HG03457 (cell line): ENCODE data around the gene MANEAL.

Experiments used
- ATAC-seq: cut with Tn5 transposase; IDR thresholded peaks from one replicate; pipeline ENCODE4 v1.9.1; 2021; ENCODE audit warnings: moderate number of reproducible peaks; ENCODE audit not compliant: unreplicated experiment

MANEAL gene

DNA sequence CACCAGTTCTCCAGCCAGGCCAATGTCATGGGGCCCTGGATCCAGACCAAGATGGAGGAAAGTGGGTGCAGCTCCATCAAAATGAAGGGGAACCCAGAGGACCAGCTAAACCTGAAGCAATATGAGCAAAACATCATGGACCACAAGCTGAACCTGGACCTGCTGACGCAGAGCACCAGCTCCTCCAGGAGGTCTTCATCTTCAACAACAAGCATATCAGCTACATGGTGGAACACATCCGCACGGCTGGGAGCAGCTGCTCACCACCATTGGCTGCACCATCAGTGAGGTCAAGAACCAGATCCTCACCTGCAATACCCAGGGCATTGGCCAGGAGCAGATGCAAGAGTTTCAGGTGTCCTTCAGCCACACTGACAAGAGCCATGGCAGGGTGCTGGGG lies 15.0 kb upstream of the MANEAL start:
- no peak for ATAC-seq

DNA sequence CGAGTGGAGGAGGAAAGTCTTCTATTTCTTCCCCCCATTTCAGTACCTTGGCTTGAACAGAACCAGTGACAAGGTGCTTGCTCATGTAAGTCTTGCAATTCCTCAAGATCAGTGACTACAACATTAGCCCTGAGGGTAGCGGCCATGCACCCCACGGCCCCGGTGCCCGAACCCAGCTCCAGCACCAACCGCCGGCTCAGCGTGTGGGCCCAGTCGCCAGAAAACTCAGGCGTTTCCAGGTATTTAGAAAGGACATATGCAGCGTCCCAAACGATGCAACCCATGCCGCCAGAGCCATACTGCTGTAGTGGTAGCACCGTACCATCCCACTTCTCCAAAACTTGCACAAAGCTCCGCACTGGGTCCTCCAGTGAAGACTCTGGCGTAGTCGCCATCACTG lies 11.2 kb upstream of the MANEAL start:
- ATAC-seq = no peak

DNA sequence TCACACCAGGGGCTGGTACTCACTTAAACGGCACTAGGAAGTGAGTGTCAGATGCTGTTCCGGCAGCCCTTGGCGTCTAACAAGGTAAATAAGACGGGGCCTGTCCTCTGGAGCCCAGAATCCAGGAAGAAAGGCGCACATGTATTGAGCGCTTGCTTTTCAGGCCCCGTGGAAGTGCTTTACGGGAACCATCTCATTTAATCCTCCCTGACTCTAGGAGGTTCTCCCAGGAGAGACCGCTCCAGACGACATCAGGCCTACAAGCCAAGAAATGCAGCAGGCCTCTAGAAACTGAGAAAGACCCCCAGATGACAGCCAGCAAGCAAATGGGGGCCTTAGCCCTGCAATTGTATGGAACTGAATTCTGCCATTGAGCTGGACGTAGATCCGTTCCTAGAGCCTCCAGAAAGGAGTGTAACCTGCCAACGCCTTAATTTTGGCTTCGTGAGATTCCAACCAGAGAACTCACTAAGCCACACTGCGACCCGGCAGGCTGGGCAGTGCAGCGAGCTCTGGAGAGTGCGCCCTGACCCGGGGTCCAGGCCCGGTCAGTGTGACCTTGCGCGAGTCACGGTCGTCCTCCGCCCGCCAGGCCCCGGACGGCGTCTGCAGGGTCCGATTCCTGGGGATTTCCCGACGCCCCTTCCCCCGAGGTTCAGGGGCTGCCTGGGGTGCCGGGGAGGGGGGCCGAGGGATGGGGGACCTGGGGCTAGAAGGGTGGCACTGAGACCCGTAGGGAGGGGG lies 532 bp upstream of the MANEAL start:
- no peak for ATAC-seq

DNA sequence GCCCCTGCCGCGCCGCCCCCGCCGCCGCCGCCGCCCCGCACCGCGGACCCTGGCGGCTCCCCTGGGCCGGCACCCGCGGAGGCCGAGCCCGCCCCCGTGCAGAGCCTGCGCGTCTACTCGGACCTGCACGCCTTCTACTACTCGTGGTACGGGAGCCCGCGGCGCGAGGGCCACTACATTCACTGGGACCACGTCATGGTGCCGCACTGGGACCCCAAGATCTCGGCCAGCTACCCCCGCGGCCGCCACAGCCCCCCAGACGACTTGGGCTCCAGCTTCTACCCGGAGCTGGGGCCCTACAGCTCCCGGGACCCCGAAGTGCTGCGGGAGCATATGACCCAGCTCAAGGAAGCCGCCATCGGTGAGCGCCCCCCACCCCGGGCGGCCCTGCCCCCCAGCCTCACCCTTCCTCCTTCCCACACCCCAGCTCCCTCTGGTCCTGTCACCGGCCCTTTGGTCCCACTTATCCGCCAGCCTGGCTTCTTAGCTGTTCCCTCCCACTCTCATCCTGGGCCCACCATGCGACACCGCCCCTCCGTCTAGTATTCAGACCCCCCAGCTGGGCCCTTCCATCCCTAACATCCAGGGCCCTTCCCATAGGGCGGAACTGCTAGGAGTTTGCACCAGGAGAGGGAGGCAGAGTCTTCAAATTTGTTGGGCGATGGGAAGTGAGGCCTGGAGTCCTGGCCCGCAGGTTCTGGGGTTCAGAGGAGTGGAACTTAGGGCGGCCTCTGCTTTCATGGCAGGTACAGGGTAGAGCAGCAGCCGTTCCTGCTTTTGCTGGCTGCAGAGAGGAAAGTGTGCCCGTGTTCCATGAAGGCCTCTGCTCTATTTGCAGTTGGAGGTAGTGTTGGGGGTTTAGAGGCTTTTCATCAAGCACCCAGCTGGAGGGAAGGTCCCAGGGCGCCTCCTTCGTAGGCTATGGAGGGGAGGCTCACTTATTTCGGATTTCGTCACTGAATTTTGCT lies 1.0 kb downstream of the MANEAL start:
- ATAC-seq = no peak

DNA sequence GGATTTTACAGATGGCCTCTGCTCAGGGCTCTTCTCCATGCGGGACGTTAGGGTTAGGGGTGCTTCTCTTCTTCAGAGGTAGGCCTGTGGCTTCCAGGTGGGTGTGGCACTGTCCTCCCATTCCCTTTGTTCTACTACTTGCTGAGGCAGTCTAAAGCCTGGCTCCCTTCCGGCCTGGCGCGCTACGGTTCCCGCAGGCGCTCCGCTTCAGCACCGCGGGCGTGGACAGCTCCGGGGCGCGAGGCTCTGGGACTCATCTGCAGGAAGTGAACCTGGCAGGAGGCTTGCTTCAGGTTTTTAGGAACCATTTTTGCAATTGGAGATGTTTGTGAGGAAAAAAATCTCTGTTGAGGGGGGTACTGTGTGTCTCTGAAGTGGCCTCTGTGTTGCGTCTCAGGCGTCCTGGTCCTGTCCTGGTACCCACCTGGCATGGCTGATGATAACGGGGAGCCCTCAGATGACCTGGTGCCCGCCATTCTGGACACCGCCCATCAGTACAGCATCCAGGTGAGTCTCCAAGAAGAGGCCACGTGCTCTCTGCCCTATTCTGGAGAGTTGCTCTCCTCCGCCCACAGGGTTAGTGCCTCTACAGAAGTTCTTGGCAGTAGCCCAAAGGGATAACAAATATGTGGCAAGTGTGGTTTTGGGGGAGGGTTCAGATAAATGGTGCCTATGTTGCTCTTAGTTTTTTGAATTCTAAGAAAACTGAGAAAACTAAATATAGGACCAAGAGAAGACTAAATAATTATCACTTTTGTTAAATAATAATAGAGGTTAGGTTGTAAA lies 1.9 kb downstream of the MANEAL start:
- no peak for ATAC-seq

DNA sequence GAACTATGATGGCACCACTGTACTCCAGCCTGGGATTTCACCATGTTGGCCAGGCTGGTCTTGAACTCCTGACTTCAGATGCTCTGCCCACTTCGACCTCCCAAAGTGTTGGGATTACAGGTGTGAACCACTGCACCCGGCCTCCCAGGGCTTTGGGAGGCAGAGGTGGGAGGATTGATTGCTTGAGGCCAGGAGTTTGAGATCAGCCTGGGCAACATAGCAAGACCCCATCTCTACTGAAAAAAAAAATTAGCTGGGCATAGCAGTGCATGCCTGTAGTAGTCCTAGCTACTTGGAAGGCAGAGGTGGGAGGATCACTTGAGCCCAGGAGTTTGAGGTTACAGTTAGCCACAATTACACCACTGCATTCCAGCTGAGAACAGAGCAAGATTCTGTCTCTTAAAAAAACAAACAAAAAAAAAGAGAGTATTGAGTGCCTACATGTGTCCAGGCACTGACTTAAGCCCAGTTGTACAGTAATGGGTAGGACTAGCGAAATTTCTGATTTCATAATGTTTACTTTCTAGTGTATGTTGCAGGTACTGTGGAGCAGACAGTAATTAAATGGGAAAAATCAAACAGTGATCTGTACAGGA lies 4.2 kb downstream of the MANEAL start:
- ATAC-seq = no peak

DNA sequence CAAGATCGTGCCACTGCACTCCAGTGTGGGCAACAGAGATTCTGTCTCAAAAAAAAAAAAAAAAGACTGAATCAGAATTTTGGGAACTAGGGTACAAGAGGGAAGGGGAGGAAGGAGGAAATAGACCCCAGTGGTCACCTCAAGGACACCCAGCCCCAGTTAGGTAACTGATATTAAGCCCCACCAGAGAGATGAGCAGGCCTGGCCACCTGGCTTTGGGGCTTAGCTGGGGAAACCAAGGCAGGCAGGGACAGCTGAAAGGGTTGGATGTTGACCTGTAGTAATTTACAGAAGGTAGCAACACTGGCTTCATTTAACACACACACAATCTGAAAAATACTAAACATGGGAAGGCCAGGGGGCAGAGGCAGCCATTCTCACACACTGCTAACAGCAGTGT lies 8.8 kb downstream of the MANEAL start:
- ATAC-seq = no peak

DNA sequence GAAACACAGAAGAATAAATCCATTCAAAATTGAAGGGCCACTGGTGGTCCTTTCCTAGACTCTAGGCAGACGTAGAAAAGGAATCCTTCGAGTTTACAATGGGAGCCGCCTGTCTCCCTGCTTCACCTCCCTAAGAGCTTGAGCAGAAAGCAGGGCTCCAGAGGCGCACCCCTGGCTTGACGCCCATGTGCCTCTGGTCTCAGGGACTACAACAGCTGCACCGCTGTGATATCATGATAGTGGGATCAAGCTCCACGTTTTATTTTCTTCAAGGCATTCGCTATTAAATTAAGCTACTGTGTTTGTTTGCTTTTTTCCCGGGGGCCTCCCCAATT lies 13.5 kb downstream of the MANEAL start:
- ATAC-seq = no peak

DNA sequence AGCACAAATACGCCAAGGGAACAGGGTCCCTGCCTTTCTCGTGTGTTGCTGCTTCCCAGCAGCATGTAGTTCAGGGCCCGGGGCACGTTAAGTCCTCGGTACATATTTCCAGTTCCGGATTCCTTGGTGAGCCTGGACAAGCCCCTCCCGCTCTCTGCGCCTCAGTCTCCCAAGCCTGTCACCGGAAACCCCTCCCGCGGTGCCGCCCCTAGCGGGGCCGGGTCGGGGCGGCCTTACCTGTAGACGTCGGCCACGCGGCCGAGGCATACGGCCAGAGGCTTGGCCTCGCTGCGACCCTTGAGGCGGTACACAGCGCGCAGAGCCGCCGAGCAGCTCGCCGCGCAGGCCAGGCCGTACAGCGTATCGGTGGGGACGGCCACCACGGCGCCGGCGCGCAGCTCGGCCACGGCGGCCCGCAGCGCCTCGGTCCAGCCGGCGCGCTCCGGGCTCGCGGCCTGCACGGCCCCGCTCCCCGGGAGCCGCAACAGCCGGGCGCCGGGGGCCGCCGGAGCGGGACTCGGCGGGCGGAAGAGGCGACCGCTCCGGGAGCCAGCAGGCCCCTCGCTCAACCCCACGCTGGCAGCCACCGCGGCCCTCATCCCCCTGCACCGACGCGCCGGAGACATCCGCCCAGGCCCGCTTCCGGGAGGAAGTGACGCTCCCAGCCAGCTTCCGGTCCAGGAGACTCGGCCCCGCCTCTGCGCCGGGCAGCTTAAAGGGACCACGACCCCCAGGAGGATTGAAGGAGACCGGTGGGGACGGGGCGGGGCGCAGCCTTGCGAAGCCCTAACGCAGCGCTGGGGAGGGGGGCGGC lies 14.1 kb downstream of the MANEAL start, which contains the start of the genes C1orf122 and YRDC:
C1orf122 (plus strand) TSS at position 236 of the 814 bp plus-strand sequence. CDS start 615 bp downstream, outside the sequence.
YRDC (minus strand) TSS at position 654 of the 814 bp plus-strand sequence; CDS start at position 626, 28 bp downstream.
- ATAC-seq = peak; percentile 69

DNA sequence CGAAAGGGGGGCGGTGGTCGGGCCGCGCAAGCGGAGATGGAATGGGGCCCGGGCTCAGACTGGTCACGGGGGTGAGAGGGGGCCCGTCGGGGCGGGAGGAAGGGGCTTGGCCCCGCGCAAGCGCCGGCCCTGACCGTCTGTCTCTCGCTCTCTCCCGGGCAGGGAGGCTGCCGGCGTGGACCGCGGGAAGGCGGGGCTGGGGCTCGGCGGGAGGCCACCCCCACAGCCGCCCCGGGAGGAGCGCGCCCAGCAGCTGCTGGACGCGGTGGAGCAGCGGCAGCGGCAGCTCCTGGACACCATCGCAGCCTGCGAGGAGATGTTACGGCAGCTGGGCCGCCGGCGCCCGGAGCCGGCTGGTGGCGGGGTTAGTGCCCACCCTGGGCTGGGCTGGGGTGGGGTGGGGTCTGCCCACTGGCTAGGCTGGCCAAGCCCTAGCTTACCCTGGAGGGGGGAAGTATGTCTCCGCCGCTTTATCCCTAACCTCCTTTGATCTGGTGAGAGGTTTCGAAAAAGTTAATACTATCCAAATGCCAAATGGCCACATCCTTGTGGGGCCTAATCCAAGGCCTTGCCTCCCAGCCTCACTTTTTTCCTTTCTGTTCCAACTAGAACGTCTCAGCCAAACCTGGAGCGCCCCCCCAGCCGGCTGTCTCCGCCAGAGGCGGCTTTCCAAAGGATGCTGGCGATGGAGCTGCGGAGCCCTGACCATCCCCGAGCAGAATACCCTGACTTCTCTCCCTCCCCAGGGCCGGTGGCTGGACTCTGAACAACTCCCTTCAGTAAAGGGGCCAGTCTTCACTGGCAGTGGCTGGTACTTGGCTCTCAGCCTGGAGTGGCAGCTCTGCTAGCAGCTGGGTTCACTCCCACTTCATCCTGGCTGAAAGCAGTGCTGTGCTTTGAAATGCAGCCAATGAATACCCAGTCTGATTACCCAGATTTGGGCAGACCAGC lies 15.0 kb downstream of the MANEAL start:
- peak; percentile 27 for ATAC-seq

DNA sequence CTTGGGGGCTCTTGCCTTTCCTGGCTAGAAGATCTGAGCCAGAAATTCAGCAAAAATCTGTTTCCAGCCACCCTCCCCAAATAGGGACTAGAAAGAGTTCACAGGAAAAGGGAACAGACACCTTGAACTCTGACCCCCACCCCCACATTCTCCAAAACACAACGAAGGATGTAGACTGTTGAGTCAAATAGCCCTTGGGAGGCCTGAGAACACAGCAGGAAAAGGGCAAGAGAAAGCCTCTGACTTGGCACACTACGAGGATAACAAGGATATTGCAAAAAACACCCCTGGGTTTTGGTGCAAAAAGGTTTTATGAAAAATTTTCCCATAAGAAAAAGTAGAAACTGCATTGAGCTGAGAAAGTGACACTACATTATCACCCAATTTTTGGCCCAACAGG lies 16.3 kb downstream of the MANEAL start:
- ATAC-seq = no peak

DNA sequence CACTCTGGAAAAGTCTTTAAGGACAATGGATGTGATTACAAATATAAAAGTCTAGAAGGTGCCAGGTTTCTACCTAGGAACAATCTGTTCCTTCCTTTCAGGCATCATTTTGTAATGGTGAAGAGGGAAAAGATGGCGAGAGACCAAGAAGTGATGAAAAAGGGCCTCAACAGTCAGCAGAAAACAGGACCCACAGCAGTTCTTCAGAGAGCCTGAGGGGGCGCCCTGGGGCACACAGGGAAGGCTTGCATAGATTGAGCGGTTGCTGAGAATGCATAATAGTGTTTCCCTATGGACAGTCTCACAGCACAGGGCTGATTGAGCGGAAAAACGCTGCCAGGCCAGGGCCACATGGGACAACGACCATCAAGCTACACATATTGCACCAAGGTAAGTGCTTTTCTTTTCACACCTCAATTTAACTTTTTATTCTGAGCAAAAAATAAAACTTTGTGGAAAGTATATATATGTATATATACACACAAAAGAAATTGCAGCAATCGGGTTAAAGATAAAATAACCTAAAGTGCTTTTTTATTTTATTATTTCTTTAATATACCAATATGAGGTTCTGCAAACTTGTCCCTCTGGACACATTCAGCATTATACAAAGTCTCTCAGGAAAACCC lies 17.5 kb downstream of the MANEAL start:
- no peak for ATAC-seq

DNA sequence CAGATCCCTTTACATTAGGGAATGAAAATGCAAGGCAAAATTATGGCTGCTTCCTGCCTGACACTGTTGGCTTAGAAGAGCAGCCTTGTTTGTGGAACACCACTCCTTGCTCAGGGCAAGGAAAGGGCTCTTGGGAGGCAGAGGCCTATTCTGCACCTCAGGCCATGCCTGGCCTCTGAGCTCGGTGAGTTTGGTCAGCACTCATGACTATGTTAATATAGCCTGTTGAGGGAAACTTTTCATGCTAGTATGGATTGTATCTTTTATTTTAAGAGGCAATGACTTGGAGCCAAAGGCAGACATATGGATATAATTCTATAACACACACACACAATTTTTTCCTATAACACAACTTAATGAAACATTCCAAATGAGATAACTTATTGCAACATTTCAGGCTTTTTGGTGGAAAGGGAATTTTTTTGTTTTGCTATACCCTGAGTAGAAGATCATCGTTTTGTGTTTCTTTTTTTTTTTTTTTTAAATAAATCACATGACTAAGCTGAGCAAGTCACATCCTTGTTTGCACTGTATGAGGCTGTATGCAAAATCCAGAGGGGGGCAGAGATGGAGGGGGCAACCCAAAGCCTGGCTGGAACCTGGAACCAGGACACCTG lies 20.0 kb downstream of the MANEAL start:
- no peak for ATAC-seq

DNA sequence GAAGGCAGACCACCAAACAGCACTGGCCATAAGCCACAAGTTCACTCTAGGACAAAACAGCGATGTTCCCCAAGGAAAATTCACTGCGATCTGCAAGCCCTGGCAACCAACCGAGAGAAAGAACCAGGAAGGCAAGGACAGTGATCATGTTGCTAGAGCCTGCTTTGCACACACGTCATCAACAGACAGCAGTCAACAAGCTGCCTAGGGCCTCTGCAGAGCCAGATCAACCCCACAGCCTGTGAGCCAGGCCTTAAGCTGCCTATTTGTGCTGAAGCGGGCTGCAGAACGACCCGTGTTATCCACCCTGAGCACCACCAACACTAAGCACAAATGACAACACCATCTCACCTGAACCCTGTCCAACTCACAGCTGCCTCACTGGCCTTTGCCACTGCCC lies 20.6 kb downstream of the MANEAL start:
- ATAC-seq = no peak

DNA sequence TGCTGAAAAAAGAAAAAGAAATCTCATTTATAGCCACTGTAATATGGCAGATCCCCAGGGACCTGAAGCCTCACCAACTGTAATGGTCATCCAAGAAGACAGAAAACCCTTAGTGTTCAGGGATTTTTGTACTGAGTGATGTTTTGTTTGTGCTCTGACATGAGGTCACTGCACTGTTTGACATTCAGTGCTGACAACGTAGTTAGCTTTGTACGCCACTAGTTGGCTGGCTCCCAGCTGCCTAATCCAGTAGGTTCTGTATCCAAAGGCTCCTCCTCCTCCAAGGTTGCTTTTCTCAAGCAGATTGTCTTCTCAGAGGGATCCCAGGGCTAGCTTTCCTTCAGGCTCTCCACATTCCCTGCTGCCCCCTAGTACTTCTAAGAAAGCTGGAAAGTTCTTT lies 23.8 kb downstream of the MANEAL start:
- no peak for ATAC-seq

DNA sequence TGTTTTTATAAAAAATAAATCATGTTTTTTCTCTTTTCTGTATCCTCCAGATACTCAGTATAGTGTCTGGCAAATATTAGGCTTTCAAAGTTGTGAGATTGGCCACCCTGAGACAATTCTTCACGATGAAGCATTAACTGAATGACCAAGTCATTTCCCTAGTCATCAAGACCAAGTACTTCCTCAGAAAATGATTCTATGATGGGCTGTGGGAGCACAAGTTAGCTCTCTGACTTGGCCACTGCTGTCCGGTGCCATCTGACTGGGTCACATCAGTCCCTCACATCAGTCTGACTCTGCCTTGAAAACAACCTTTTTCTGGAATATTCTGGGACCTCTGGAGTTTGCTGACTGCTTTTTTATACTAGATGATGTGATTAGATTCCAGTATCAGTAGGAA lies 27.8 kb downstream of the MANEAL start:
- ATAC-seq = no peak

DNA sequence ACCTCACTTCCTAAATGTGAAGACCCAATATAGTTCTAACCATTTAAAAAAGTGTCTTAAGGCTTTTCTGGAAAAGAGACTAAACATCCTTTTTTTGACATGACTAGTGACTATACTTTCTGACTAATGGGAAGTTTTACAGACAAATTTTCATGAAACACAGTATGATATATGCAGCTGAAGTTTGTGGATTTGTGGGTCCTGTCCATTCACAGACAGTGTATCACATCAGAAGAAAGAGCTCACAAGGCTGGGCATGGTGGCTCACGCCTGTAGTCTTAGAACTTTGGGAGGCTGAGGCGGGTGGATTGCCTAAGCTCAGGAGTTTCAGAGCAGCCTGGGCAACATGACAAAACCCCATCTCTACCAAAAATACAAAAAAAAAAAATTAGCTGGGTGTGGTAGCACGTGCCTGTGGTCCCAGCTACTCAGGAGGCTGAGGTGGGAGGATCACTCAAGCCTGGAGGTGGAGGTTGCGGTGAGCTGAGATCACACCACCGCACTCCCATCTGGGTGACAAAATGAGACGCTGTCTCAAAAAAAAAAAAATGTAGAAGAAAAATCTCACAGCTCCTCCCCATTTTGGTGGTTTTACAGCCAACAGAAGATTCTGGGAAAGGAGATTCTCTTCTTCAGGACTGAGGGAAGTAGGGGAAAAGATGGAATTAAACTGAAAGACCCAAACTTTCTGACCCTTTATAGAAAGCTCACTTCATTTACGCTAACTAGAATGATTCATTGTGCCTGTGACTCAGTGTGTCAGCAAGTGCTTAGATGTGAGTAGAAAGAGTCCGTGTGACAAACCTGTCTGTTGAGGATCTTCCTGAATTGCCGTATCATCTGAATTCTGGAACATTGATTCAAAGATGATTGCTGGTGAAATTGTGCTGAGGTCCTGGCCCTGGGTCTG lies 29.5 kb downstream of the MANEAL start:
- no peak for ATAC-seq
